Activated naive CD8-positive, alpha-beta T cell (primary cell): Measurements from ENCODE around the gene UNC50.
"Not testable (repeated sequence)": the region's sequence is repeated elsewhere in the genome, so short reads cannot be mapped to it uniquely, and the experiment has no call there.

Source experiments
- H3K27ac Mint-ChIP-seq: one replicate; pipeline ENCODE4 v1.8.0; 2021; ENCODE audit warnings: mixed read lengths
- H3K27me3 Mint-ChIP-seq: one replicate; pipeline ENCODE4 v1.8.0; 2021; ENCODE audit warnings: mixed read lengths
- H3K36me3 Mint-ChIP-seq: one replicate; pipeline ENCODE4 v1.8.0; 2021; ENCODE audit warnings: mixed read lengths
- H3K4me1 Mint-ChIP-seq: one replicate; pipeline ENCODE4 v1.8.0; 2021; ENCODE audit warnings: low read depth, mixed read lengths
- H3K4me3 Mint-ChIP-seq: one replicate; pipeline ENCODE4 v1.8.0; 2021; ENCODE audit warnings: mild to moderate bottlenecking, mixed read lengths
- H3K9me3 Mint-ChIP-seq: one replicate; pipeline ENCODE4 v1.8.0; 2021; ENCODE audit warnings: low read depth, mixed read lengths

Gene UNC50

DNA sequence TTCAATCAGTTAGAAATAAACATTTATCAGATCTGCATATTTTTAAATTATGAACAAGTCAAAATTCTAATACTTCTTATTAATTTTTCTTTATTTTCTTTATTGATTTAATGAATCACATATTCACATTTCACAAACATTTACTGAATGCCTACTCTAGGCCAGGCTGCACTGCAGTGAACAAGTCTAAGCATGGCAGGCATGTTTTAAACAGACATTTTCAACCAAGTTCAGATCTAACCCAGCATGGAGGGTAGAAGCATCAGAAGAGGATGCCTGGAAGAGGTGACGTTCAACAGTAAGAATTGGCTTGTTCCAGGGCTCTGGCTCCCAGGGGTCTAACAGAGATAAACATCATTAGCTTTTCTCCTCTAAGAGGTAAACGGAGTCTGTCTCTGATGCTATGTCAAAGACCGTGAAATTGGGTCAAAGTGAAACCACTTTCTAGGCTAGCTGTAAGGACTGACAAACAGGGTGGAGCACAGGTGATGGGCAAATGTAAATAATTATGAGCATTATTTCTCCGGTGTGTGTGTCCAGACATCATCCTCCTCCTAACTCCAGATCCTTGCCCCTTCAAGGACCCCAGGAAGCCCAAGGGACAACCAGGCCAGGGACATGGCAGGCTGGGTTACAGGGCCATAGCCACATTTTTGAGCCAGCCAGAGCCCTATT lies 50.6 kb downstream of the UNC50 start:
- H3K27me3 Mint-ChIP-seq = no peaks in the 10 kb centered on the region
- H3K27ac Mint-ChIP-seq = peak overlapping the region; percentile 97
- peak overlapping the region; percentile 86 for H3K4me3 Mint-ChIP-seq
- H3K4me1 Mint-ChIP-seq = peaks cover 88% of the 10 kb centered on the region
- peaks cover 9% of the 10 kb centered on the region for H3K36me3 Mint-ChIP-seq
- H3K9me3 Mint-ChIP-seq = no peaks in the 10 kb centered on the region

DNA sequence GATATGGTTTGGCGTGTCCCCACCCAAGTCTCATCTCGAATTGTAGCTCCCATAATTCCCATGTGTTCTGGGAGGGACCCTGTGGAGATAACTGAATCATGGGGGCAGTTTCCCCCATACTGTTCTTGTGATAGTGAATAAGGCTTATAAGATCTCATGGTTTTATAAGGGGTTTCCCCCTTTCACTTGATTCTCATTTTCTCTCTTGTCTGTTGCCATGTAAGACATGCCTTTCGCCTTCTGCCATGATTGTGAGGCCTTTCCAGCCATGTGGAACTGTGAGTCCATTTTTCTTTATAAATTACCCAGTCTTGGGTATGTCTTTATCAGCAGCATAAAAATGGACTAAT lies 51.1 kb downstream of the UNC50 start:
- H3K27me3 Mint-ChIP-seq, H3K9me3 Mint-ChIP-seq, H3K36me3 Mint-ChIP-seq: not testable (repeated sequence)
- Mint-ChIP-seq H3K4me1 (peaks cover 87% of the 10 kb centered on the region), H3K4me3 (peak overlapping the region; percentile 86), H3K27ac (peak overlapping the region; percentile 97)

DNA sequence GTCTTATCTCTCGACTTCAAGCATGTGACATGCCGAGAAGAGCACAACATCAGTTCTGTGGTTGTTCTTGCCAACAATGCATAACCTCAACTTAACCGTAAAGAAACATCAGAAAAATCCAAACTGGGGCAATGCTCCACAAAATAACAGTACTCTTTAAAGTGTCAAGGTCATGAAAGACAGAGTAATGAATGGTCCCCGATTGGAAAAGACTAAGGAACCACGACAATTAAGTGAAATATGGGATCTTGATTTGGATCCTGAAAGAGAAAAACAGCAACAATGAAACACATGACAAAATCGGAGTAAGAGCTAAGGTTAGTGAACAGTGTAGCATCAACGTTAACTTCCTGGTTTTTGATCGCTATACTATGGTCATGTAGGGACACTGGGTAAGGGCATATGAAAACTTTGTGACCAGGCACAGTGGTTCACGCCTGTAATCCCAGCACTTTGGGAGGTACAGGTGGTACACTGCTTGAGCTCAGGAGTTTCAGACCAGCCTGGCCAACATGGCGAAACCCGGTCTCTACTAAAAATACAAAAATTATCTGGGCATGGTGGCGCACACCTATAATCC lies 55.2 kb downstream of the UNC50 start:
- peak overlapping the region; percentile 90 for H3K4me3 Mint-ChIP-seq
- H3K4me1 Mint-ChIP-seq = peaks cover 78% of the 10 kb centered on the region
- H3K27ac Mint-ChIP-seq = peak overlapping the region; percentile 99
- no peaks in the 10 kb centered on the region for H3K27me3 Mint-ChIP-seq
- peaks cover 32% of the 10 kb centered on the region for H3K36me3 Mint-ChIP-seq
- peaks cover 16% of the 10 kb centered on the region for H3K9me3 Mint-ChIP-seq

DNA sequence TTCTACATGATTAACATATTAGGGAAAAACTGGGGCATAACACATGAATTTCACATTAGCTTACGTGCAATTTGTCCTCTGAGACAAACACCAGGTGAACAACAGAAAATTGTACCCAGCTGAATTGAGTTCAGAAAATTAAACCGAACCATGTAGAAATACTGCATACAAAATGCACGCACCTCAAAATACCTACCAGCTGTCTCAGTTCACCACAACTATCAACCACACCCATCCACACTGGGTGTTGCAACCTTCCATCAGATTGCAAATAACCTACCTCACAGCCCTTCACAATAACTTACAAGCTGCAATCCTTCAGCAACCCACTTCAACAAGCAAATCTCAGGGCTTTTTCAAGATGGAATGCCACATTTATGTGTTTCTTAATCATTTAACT lies 55.9 kb downstream of the UNC50 start:
- Mint-ChIP-seq H3K27me3 (no peaks in the 10 kb centered on the region), H3K4me1 (peaks cover 74% of the 10 kb centered on the region), H3K9me3 (peaks cover 16% of the 10 kb centered on the region), H3K36me3 (peaks cover 37% of the 10 kb centered on the region), H3K27ac (peak overlapping the region; percentile 99), H3K4me3 (peak overlapping the region; percentile 75)

DNA sequence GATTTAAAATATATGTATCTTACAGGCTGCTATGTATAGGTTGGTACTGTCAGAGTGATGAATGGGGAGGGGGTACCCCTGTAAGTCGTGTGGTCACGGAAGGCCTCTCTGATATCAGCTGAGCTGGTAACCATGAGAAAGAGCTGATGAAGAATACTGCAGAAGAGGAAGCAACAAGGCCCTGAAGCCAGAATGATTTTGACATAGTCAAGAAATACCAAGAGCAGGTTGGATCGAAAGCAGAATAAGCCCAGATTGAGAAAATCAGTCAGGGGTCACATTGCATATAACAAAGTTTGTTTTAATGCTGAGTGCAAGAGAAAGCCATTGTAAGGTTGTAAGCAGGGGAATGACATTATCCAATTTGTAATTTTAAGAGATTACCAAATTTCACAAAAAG lies 57.3 kb downstream of the UNC50 start:
- Mint-ChIP-seq H3K4me1 (peaks cover 73% of the 10 kb centered on the region), H3K27me3 (no peaks in the 10 kb centered on the region), H3K36me3 (peaks cover 40% of the 10 kb centered on the region), H3K4me3 (peak overlapping the region; percentile 51), H3K9me3 (peaks cover 16% of the 10 kb centered on the region), H3K27ac (peak overlapping the region; percentile 99)
